ENCODE measurements around the gene STK38. TPM values are rescaled to one million over a fixed set of nuclear protein-coding genes. Genes with fewer than 3 reads are reported as not detected.

STK38 gene
- total and polyA plus RNA-seq, 9 of the 15 experiments (the other 6 are each of a cell fraction or from before 2014, with no cell fraction given): 5.7 to 28.7 (median 19.5) TPM

- no peak for TF ChIP-seq SMARCE1 (IDR thresholded peaks at IDR 0.05)
- TF ChIP-seq MLX (CRISPR knock-in tag; conservative IDR thresholded peaks at IDR 0.05): peak in 1 of 2 experiments; percentile 39; a peak in 1 of 4 replicates
- TF ChIP-seq EP300 (IDR thresholded peaks at IDR 0.05; ENCODE audit: low read length): no peak
- peak; percentile 40; the same call in 1 of the 2 replicates for TF ChIP-seq ZNF75A (CRISPR knock-in tag; IDR thresholded peaks at IDR 0.05)
- TF ChIP-seq RERE (CRISPR knock-in tag; IDR thresholded peaks at IDR 0.05; ENCODE audit: borderline replicate concordance): no peak
- peak; percentile 91 for TF ChIP-seq CUX1 (CRISPR knock-in tag; IDR thresholded peaks at IDR 0.05)
- TF ChIP-seq EP400 (IDR thresholded peaks at IDR 0.05): no peak
- TF ChIP-seq ETV1 (tag; conservative IDR thresholded peaks at IDR 0.05; ENCODE audit: low read depth): 0 out of 2 replicates have a peak, but pooled peaks have one; percentile 14
- 0 out of 2 replicates have a peak, but pooled peaks have one; percentile 52 for TF ChIP-seq MEF2D (tag; conservative IDR thresholded peaks at IDR 0.05; ENCODE audit: low read depth)
- TF ChIP-seq JUND (IDR thresholded peaks at IDR 0.05; ENCODE audit: borderline replicate concordance, low read depth, low read length): no peak
- TF ChIP-seq JUND (tag; IDR thresholded peaks at IDR 0.05; ENCODE audit: borderline replicate concordance, low read depth, low read length): no peak
- 0 out of 2 replicates have a peak, but pooled peaks have one; percentile 80 for TF ChIP-seq ZNF586 (CRISPR knock-in tag; conservative IDR thresholded peaks at IDR 0.05)
- TF ChIP-seq ZNF324 (CRISPR knock-in tag; IDR thresholded peaks at IDR 0.05): peak; percentile 48; the same call in 1 of the 2 replicates
- TF ChIP-seq PRMT5 (CRISPR knock-in tag; IDR thresholded peaks at IDR 0.05): no peak
- TF ChIP-seq SAP30 (IDR thresholded peaks at IDR 0.05; ENCODE audit: borderline replicate concordance, insufficient read depth, low read depth, low read length, poor library complexity, severe bottlenecking): no peak
- TF ChIP-seq NR2C2 (CRISPR knock-in tag; IDR thresholded peaks at IDR 0.05): no peak
- peak; percentile 91 for TF ChIP-seq NR2C2 (tag; IDR thresholded peaks at IDR 0.05)
Observed at GRCh38 chr6:36593569-36594028, 46.3 kb upstream of the STK38 start (continued).

All from K562 (cell line).